TTC549 (cell line): ENCODE measurements around the gene TMEM19.
"Not testable (repeated sequence)": the region's sequence is repeated elsewhere in the genome, so short reads cannot be mapped to it uniquely, and the experiment has no call there.

Experiments
- FAIRE-seq: peaks from 2 replicates; lab custom pipeline; 2012; peaks lifted over from hg19 to GRCh38; lab: Jason Lieb, UNC

Gene TMEM19

GRCh38 chr12:71666259-71666658 is 19.6 kb upstream of the TMEM19 start:
- FAIRE-seq: no peak

DNA sequence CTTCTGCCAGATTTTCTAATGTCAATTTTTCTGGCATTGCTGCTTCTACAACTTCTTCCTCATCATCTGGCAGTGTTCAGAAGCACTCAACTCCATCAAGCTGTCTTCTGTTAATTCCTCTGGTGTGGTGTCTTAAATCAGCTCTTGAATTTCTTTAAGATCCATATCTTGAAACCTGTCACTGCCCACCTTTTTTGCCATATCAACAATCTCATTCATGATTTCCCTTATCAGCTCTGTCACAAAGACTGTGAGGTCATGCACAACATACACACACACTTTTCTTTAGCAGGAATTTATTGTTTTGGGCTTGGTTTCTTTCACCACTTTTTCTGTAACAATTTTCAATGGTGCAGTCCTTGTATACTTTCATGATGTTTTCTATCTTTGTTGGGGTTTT is 14.6 kb upstream of the TMEM19 start:
- no peak for FAIRE-seq

DNA sequence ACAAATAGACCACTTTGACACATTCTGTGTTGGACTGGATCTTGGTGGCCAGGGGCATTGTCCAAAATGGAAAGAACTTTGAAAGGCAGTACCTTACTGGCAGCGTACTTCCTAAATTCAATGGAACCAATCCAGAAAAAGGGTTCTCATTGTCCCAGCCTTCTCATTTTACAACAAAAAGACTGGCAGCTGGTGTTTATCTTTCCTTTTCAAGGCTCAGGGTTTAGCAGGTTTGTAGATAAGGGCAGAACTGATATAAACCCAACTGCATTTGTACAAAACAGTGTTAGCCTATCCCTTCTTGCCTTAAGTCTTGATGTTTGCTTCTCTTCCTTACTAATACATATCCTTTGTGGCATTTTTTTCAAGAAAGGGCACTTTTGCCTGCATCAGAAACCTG is 14.1 kb upstream of the TMEM19 start:
- no peak for FAIRE-seq

DNA sequence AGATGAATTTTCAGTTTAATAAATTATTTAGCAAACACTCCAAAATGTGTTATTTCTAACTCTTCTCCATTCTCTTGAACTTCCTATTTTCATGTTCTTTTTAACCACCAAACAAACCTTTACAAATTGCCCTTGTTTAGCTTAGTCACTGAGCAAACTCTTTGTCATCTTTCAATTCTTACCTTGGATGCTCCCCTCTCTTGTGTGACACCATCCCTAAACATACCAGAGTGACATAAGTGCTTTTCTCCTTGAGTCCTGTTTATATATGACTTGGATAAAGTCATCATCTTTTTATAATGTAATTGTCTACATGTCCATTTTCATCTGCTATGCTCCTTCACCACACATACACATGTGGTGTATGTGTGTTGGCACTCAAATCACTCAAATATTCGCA is 3.4 kb upstream of the TMEM19 start:
- FAIRE-seq: no peak

- FAIRE-seq: no peak
These were observed 2.2 kb upstream of the TMEM19 start for GRCh38 chr12:71683633-71684032.

DNA sequence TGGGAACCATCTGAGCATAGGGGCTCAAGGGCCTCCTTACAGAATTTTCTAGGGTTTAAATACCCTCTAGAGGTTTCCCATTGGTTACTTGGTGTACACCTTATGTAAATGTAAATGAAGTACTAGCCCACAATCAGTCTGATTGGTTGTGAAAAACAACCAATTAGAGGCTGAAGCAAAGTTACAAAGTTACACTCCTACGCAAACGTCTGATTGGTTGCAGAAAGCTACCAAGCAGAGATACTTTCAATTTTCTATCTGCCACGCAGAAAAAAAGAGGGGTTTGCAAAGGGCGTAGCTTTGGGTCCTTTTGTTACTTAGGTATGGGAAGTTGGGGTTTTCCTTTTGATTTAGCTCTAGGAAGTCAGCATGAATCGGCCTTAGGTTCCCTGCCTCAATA is 1.8 kb upstream of the TMEM19 start:
- no peak for FAIRE-seq

DNA sequence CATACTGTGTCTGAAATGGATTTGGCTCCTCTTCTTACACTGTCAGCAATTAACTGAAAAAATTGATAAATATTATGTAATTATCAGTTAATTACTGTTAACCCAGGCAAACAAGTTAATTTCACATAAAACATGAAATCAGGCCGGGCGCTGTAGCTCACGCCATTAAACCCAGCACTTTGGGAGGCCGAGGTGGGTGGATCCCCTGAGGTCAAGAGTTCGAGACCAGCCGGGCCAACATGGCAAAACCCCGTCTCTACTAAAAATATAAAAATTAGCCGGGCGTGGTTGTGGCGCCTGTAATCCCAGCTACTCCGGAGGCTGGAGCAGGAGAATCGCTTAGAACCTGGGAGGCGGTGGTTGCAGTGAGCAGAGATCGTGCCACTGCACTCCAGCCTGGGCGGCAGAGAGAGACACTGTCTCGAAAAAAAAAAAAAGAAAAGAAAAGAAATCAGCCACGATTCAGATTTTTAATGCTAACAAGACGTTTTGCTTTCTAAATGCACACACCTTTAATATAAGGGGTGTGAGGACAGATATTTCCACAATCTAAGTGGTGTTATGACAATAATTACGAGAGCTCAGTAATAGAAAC is 473 bp upstream of the TMEM19 start:
- FAIRE-seq: no peak

DNA sequence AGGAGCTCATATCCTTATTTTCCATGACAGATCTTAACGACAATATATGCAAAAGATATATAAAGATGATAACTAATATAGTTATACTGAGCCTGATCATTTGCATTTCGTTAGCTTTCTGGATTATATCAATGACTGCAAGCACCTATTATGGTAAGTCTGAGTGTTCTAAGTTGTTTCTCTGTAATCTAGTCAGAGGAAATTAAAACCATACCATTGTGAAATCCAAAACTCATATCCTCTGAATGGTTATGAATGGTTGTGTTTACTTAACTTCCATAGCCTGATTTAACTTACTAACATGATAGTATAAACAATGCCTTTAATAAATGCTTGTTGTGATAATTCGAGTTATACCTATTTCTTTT is 760 bp downstream of the TMEM19 start:
- no peak for FAIRE-seq

DNA sequence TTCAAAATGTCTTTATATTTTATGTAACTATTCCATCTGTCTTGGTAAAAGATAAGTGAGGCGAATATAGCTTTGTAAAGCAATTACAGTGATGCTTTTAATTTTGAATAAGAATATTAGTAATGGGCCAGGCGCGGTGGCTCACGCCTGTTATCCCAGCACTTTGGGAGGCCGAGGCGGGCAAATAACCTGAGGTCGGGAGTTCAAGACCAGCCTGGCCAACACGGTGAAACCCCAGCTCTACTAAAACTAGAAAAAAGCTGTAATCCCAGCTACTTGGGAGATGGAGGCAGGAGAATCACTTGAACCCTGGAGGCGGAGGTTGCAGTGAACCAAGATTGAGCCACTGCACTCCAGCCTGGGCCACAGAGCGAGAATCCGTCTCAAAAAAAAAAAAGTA is 1.3 kb downstream of the TMEM19 start:
- FAIRE-seq: not testable (repeated sequence)

DNA sequence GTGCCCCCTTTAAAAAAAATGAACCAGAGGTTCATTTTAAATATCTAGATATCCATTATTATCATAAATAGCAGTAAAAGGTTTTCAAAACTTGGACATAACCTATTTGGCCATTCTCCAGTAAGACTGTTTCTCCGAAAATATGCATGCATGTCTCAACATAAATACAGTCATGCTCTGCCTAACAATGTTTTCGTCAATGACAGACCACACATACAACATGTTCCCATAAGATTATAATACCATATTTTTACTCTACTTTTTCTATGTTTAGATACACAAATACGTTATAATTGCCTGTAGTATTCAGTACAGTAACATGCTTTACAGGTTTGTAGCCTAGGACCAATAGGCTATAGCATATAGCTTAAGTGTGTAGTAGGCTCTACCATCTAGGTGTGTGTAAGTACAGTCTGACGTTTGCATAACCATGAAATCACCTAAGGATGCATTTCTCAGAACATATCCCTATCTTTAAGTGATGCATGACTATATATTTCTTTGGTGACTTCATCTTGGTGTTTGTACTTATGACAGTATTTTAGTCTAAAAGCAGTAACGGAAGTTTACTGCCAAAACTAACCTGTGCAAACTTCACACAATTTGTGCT is 3.2 kb downstream of the TMEM19 start:
- no peak for FAIRE-seq

GRCh38 chr12:71691504-71692129 is 5.7 kb downstream of the TMEM19 start:
- FAIRE-seq: no peak

DNA sequence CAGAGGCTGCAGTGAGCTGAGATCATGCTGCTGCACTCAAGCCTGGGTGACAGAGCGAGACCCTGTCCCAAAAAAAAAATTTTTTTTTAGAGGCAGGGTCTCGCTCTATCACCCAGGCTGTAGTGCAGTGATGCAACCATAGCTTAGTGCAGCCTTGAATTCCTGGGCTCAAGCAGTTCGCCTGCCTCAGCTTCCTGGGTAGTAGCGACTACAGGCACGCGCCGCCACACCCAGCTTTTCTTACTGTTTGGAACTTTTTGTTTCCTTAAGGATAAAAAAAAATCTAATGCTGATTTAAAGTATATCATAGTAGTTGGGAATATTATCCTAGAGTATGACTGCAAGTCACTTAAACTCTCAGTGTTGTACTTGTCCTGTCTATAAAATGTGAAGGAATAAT is 7.2 kb downstream of the TMEM19 start:
- no peak for FAIRE-seq

GRCh38 chr12:71693651-71694050 is 7.8 kb downstream of the TMEM19 start:
- not testable (repeated sequence) for FAIRE-seq

GRCh38 chr12:71694099-71694820 is 8.4 kb downstream of the TMEM19 start:
- no peak for FAIRE-seq

- FAIRE-seq: no peak
These were observed 9.9 kb downstream of the TMEM19 start for GRCh38 chr12:71695782-71696181.

DNA sequence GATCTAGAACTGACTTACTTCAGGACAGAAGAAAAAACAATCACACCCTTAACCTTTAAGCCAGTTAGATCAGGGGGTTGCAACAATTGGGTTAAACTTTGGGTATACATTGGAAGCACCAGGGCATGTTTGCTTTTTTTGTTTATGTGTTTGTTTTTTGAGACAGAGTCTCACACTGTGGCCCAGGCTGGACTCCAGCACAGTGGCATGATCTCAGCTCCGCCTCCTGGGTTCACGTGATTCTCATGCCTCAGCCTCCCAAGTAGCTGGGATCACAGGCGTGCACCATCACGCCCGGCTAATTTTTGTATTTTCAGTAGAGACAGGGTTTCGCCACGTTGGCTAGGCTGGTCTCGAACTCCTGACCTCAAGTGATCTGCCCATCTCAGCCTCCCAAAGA is 16.3 kb downstream of the TMEM19 start:
- FAIRE-seq: not testable (repeated sequence)

DNA sequence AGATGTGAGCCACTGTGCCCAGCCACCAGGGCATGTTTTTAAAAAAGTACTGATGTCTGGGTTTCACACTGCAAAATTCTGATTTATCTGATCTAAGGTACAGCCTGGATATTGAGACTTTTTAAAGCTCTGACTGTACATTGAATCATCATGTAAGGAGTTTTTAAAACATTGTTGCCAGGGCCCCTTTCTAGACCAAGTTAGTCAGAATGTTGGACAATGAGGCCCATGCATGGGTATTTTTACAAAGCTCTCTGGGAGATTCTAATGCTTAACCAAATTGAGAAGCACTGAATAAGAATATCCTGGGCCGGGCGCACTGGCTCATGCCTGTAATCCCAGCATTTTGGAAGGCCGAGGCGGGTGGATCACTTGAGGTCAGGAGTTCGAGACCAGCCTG is 16.7 kb downstream of the TMEM19 start:
- no peak for FAIRE-seq

- no peak for FAIRE-seq
These were observed 17.3 kb downstream of the TMEM19 start for GRCh38 chr12:71703206-71703605.

DNA sequence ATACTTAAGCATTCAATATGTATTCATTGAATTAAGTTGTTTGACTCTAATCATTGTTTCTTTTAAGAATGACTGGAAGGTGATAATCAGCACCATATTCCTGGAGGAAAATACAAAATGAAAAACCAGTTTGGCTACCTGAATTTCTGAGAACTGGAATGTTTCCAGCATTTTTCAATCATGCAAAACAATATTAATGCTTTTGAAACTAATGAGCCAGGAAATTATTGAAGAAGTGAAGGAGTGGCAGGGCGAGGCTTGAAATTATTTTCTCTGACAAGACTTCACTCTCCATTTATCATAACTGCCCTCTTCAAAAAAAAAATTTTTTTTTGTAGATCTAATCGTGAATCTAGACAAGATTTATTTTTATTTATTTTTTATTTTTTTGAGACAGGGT is 19.0 kb downstream of the TMEM19 start:
- no peak for FAIRE-seq

DNA sequence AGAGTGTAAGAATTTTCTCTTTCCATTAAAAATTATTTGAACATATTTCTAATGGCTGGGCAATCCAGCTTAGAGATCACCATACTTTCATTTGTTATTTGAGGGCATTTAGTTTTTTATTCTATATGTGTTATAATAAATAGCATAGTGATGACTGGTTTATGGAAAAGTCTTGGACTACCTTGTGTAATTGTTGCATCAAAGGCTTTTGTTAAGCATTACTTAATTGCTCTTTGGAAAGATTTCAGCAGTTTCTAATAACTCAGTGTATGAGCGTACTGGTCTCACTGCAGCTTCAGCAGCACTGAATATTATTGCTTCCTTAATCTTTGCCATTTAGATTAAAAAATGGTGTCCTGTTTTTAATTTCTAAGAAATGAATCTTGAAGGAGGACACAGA is 22.8 kb downstream of the TMEM19 start:
- FAIRE-seq: no peak

DNA sequence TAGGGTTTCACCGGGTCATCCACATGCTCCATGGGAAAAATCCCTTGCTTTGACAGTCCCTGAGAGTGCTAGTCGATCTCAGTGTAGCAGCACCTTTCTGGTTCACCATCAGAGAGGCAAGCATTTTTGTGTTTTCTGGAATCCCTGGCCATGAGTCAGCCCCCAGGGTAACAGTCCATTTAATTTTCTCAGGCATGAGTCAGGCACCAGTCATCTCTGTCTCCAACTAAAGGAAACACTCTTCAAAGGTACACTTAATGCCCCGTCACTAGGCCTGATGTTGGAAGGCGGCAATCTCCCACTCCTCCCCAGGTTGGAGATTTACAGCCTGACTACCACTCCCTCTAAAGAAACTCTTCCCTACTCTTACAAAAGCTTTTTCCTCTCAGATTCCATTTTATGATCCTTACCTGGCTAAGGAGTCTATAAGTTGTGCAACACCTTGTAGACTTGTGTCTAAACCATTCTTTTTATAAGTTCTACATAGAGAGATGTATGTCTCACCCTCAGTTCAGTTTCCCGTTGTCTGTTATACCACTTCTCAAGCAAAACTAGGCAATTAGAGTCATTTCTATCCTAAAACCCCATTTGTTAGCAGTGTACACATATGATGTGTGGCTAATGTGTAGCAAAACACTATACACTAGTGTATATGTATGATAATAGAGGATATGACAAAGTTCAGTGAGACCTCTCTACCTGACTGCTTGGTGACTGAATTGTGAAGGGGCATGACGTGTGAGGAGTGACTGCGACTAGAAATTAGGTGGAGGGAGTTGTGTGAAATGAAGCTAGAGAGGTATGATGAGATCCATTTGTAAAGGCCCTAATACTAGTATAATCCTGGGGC is 24.6 kb downstream of the TMEM19 start:
- no peak for FAIRE-seq

DNA sequence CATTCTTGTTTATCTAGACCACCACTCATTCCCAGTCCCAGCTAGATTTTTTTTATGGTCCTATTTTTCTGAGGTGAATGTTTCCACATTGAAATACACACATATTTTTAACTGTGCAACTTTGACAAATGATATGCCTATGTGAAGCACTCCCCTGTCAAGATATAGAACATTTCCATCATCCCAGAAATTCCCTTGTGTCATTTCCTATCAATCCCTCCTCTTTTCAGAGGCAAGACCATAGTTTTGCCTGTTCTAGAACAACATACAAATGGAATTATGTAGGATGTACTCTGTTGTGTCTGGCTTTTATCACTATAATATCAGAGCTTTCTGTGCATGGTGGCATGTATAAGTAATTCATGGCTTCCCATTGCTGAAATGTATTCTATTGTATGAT is 32.7 kb downstream of the TMEM19 start:
- no peak for FAIRE-seq
